Uterus (tissue), 4 donors: Measurements from ENCODE around the gene HADHB. TPM values are rescaled to one million over a fixed set of nuclear protein-coding genes. Genes with fewer than 3 reads are reported as not detected.

Experiments used
- DNase-seq, 2 donors: peaks; one replicate each; pipeline ENCODE4 v3.0.0-alpha.2; 2019 to 2020
- H3K27ac ChIP-seq, 2 donors: fragments of 200-600 bp; sonication (generic); 1 replicate in 1 of 2; 2 replicates in 1 of 2; pipeline ENCODE4 v1.5.1; 2016 to 2018
- H3K27me3 ChIP-seq, 2 donors: fragments of 200-600 bp; sonication (generic); one replicate each; pipeline ENCODE4 v1.5.1; 2018 to 2019; ENCODE audit warnings: control low read depth in 1 of 2
- H3K36me3 ChIP-seq, 2 donors: fragments of 200-600 bp; sonication (generic); one replicate each; pipeline ENCODE4 v1.5.1; 2019; ENCODE audit warnings: control low read depth in 1 of 2
- H3K4me1 ChIP-seq, 2 donors: fragments of 200-600 bp; sonication (generic); one replicate each; pipeline ENCODE4 v1.5.1; 2018 to 2019; ENCODE audit warnings: control low read depth in 1 of 2
- H3K4me3 ChIP-seq, 2 donors: fragments of 200-600 bp; sonication (generic); 1 replicate in 1 of 2; 2 replicates in 1 of 2; pipeline ENCODE4 v1.5.1; 2018 to 2019; ENCODE audit warnings: mild to moderate bottlenecking in 1 of 2
- H3K9me3 ChIP-seq, 2 donors: fragments of 200-600 bp; sonication (generic); one replicate each; pipeline ENCODE4 v1.5.1; 2019; ENCODE audit warnings: control low read depth in 1 of 2
- CTCF ChIP-seq, 4 experiments: fragments of 200-600 bp in 2 of 4; fragments of 450-650 bp in 2 of 4; sonication (generic) in 2 of 4; IDR thresholded peaks; one replicate each; pipeline ENCODE4 v1.5.1; 2016 to 2019; ENCODE audit warnings: antibody characterized with exemption in 4 of 4, mild to moderate bottlenecking in 2 of 4, moderate library complexity in 1 of 4
- POLR2A ChIP-seq, 2 donors: fragments of 450-650 bp; IDR thresholded peaks; one replicate each; pipeline ENCODE4 v1.6.1; 2016; ENCODE audit warnings: antibody characterized with exemption in 2 of 2, mild to moderate bottlenecking in 1 of 2, moderate library complexity in 1 of 2
- intact Hi-C: fragments of 100-400 bp; cut with DNase I; formaldehyde crosslinking; loops from one replicate; pipeline ENCODE4 v1.15.1; 2023; ENCODE audit warnings: low total_unique reads
- total RNA-seq, 4 donors: library from RNA; depleted of rRNA in 3 of 4; stranded (reverse); fragments of >200 nt in 3 of 4; gene quantifications; one replicate each; pipeline versions ENCODE4 v1.1.0 to v1.2.4, GENCODE V29; 2014 to 2023
- donor health status: DM: yes; HTN: yes; CAD: no.

The HADHB gene
- total RNA-seq, 4 donors from 2014 or later = 45.3 to 126 (median 82.5) TPM

- H3K4me1 ChIP-seq = no peaks in the 10 kb centered on the region
- TF ChIP-seq POLR2A (IDR thresholded peaks at IDR 0.05) (no peak), CTCF (IDR thresholded peaks at IDR 0.05) (no peak)
- no peak overlapping the region for H3K27ac ChIP-seq
- no peaks in the 10 kb centered on the region for H3K9me3 ChIP-seq
- intact Hi-C loops = no loop called here
- no peak overlapping the region for H3K4me3 ChIP-seq
- H3K36me3 ChIP-seq = no peaks in the 10 kb centered on the region
- H3K27me3 ChIP-seq = no peaks in the 10 kb centered on the region
- no peak for DNase-seq
Measured at GRCh38 chr2:26309921-26310320, 65.2 kb downstream of the HADHB start.

- no peaks in the 10 kb centered on the region for H3K36me3 ChIP-seq
- H3K9me3 ChIP-seq = no peaks in the 10 kb centered on the region
- no peak overlapping the region for H3K27ac ChIP-seq
- no peaks in the 10 kb centered on the region for H3K27me3 ChIP-seq
- no peak overlapping the region for H3K4me3 ChIP-seq
- intact Hi-C loops = no loop called here
- H3K4me1 ChIP-seq = no peaks in the 10 kb centered on the region
- no peak for TF ChIP-seq POLR2A (IDR thresholded peaks at IDR 0.05)
- no peak for TF ChIP-seq CTCF (IDR thresholded peaks at IDR 0.05)
- DNase-seq = no peak
Measured at GRCh38 chr2:26312471-26312870, 67.7 kb downstream of the HADHB start.

- DNase-seq = no peak
- intact Hi-C loops = no loop called here
- no peak for TF ChIP-seq CTCF (IDR thresholded peaks at IDR 0.05)
- no peak for TF ChIP-seq POLR2A (IDR thresholded peaks at IDR 0.05)
Measured at GRCh38 chr2:26313446-26313845, 68.7 kb downstream of the HADHB start.

GRCh38 chr2:26314243-26314642 lies 69.5 kb downstream of the HADHB start:
- no peak overlapping the region for H3K4me3 ChIP-seq
- H3K27me3 ChIP-seq = no peaks in the 10 kb centered on the region
- no peak for DNase-seq
- H3K36me3 ChIP-seq = no peaks in the 10 kb centered on the region
- TF ChIP-seq CTCF (IDR thresholded peaks at IDR 0.05) (no peak), POLR2A (IDR thresholded peaks at IDR 0.05) (no peak)
- no peak overlapping the region for H3K27ac ChIP-seq
- no peaks in the 10 kb centered on the region for H3K4me1 ChIP-seq
- intact Hi-C loops = no loop called here
- H3K9me3 ChIP-seq = no peaks in the 10 kb centered on the region

More at GRCh38 chr2:26313446-26313845, 68.7 kb downstream of the HADHB start:
- Histone ChIP-seq H3K36me3 (no peaks in the 10 kb centered on the region), H3K9me3 (no peaks in the 10 kb centered on the region), H3K4me1 (no peaks in the 10 kb centered on the region), H3K27ac (no peak overlapping the region), H3K27me3 (no peaks in the 10 kb centered on the region), H3K4me3 (no peak overlapping the region)

- Histone ChIP-seq H3K27me3 (no peaks in the 10 kb centered on the region), H3K27ac (no peak overlapping the region), H3K36me3 (no peaks in the 10 kb centered on the region), H3K9me3 (no peaks in the 10 kb centered on the region), H3K4me1 (no peaks in the 10 kb centered on the region), H3K4me3 (no peak overlapping the region)
- intact Hi-C loops = no loop called here
- no peak for DNase-seq
- no peak for TF ChIP-seq POLR2A (IDR thresholded peaks at IDR 0.05)
- no peak for TF ChIP-seq CTCF (IDR thresholded peaks at IDR 0.05)
Measured at GRCh38 chr2:26316041-26316440, 71.3 kb downstream of the HADHB start.
